Testis (tissue), 3 donors: Measurements from ENCODE around the gene TAB2. TPM values are rescaled to one million over a fixed set of nuclear protein-coding genes. Genes with fewer than 3 reads are reported as not detected.

ENCODE experiments used
- DNase-seq: peaks from one replicate; pipeline ENCODE4 v3.0.0-alpha.2; 2019
- H3K27ac ChIP-seq, 2 donors: fragments of 200-600 bp; sonication (generic); one replicate each; pipeline ENCODE4 v1.5.1; 2019
- H3K27me3 ChIP-seq: fragments of 200-600 bp; sonication (generic); one replicate; pipeline ENCODE4 v1.5.1; 2019
- H3K36me3 ChIP-seq: fragments of 200-600 bp; sonication (generic); one replicate; pipeline ENCODE4 v1.5.1; 2017; ENCODE audit warnings: low read depth; ENCODE audit errors: missing control alignments
- H3K4me1 ChIP-seq: fragments of 200-600 bp; sonication (generic); one replicate; pipeline ENCODE4 v1.5.1; 2019
- H3K4me3 ChIP-seq, 2 donors: fragments of 200-600 bp; sonication (generic); one replicate each; pipeline ENCODE4 v1.5.1; 2017 to 2019
- H3K9me3 ChIP-seq: fragments of 200-600 bp; sonication (generic); one replicate; pipeline ENCODE4 v1.5.1; 2017
- CTCF ChIP-seq, 3 experiments: fragments of 450-650 bp in 2 of 3; fragments of 200-600 bp in 1 of 3; sonication (generic) in 1 of 3; IDR thresholded peaks; one replicate each; pipeline ENCODE4 v1.5.1; 2016 to 2019; ENCODE audit warnings: antibody characterized with exemption in 3 of 3, mild to moderate bottlenecking in 2 of 3, moderate library complexity in 1 of 3
- POLR2A ChIP-seq: fragments of 450-650 bp; IDR thresholded peaks from one replicate; pipeline ENCODE4 v1.6.1; 2017; ENCODE audit warnings: antibody characterized with exemption, mild to moderate bottlenecking, moderate library complexity
- WGBS, 2 donors: methylation state at CpG; one replicate each; pipeline ENCODE4 v1.1.5; 2018; 5-methylcytosine and 5-hydroxymethylcytosine counted together
- intact Hi-C: fragments of 100-400 bp; cut with DNase I; formaldehyde crosslinking; loops from one replicate; pipeline ENCODE4 v1.15.1; 2023; ENCODE audit warnings: low total_unique reads
- polyA plus RNA-seq: library from polyadenylated mRNA; stranded (reverse); fragments of 350-450 nt; fragmentation: Illumina TruSeq; extraction: RNeasy Lipid Tissue Mini Kit (QIAGEN cat#74804); gene quantifications from one replicate; pipeline ENCODE4 v1.2.3, GENCODE V29; 2014; ENCODE audit warnings: low read depth, low replicate concordance; ENCODE audit not compliant: insufficient read depth
- total RNA-seq, 2 donors: library from RNA; depleted of rRNA; stranded (reverse); fragments of >200 nt; gene quantifications; one replicate each; pipeline ENCODE4 v1.2.3, GENCODE V29; 2016

Gene TAB2
- total and polyA plus RNA-seq, 3 donors from 2014 or later, result 45.1 to 84.7 (median 61.0) TPM

GRCh38 chr6:149278997-149279396, 38.5 kb upstream of the TAB2 start:
- TF ChIP-seq CTCF (IDR thresholded peaks at IDR 0.05), result no peak
- no peak for TF ChIP-seq POLR2A
- DNase-seq, result no peak
- intact Hi-C loops, result no loop called here
- 83 to 89% methylated on average over 1 of the region's 1 CpG for WGBS, 2 donors
- Histone ChIP-seq H3K27ac (no peak overlapping the region), H3K4me3 (no peak overlapping the region), H3K9me3 (no peaks in the 10 kb centered on the region), H3K36me3 (no peaks in the 10 kb centered on the region), H3K4me1 (no peaks in the 10 kb centered on the region), H3K27me3 (no peaks in the 10 kb centered on the region)

- WGBS, 2 donors, result 85 to 93% methylated on average over 3 of the region's 3 CpGs
- DNase-seq, result no peak
- H3K27ac ChIP-seq, result no peak overlapping the region
- no peaks in the 10 kb centered on the region for H3K36me3 ChIP-seq
- no peaks in the 10 kb centered on the region for H3K9me3 ChIP-seq
- H3K4me1 ChIP-seq, result no peaks in the 10 kb centered on the region
- TF ChIP-seq CTCF (IDR thresholded peaks at IDR 0.05), result no peak
- no peak for TF ChIP-seq POLR2A
- H3K4me3 ChIP-seq, result no peak overlapping the region
- H3K27me3 ChIP-seq, result no peaks in the 10 kb centered on the region
- intact Hi-C loops, result no loop called here
These were observed 32.6 kb upstream of the TAB2 start for GRCh38 chr6:149284904-149285303.

GRCh38 chr6:149285626-149286025, 31.9 kb upstream of the TAB2 start:
- Histone ChIP-seq H3K4me1 (no peaks in the 10 kb centered on the region), H3K27me3 (no peaks in the 10 kb centered on the region), H3K4me3 (no peak overlapping the region), H3K27ac (no peak overlapping the region), H3K36me3 (no peaks in the 10 kb centered on the region), H3K9me3 (no peaks in the 10 kb centered on the region)
- TF ChIP-seq POLR2A, result no peak
- no peak for DNase-seq
- 44 to 95% methylated on average over 6 of the region's 6 CpGs for WGBS, 2 donors
- intact Hi-C loops, result no loop called here

- H3K36me3 ChIP-seq, result no peaks in the 10 kb centered on the region
- 83 to 92% methylated on average over 6 of the region's 6 CpGs for WGBS, 2 donors
- H3K4me3 ChIP-seq, result no peak overlapping the region
- no peaks in the 10 kb centered on the region for H3K4me1 ChIP-seq
- no peaks in the 10 kb centered on the region for H3K9me3 ChIP-seq
- no peak for DNase-seq
- no peak overlapping the region for H3K27ac ChIP-seq
- TF ChIP-seq POLR2A (no peak), CTCF (IDR thresholded peaks at IDR 0.05) (no peak)
- no peaks in the 10 kb centered on the region for H3K27me3 ChIP-seq
- intact Hi-C loops, result no loop called here
These were observed 30.6 kb upstream of the TAB2 start for GRCh38 chr6:149286905-149287304.

GRCh38 chr6:149289192-149289781, 28.2 kb upstream of the TAB2 start:
- H3K27me3 ChIP-seq, result no peaks in the 10 kb centered on the region
- no peaks in the 10 kb centered on the region for H3K4me1 ChIP-seq
- no peaks in the 10 kb centered on the region for H3K36me3 ChIP-seq
- no peaks in the 10 kb centered on the region for H3K9me3 ChIP-seq
- H3K4me3 ChIP-seq, result no peak overlapping the region
- 86 to 90% methylated on average over 4 of the region's 4 CpGs for WGBS, 2 donors
- DNase-seq, result no peak
- TF ChIP-seq CTCF (IDR thresholded peaks at IDR 0.05), result no peak
- no peak for TF ChIP-seq POLR2A
- intact Hi-C loops, result no loop called here
- no peak overlapping the region for H3K27ac ChIP-seq
